Breast epithelium (tissue), 4 donors: ENCODE measurements around the gene TMEM208. TPM values are rescaled to one million over a fixed set of nuclear protein-coding genes. Genes with fewer than 3 reads are reported as not detected.

Source experiments
- DNase-seq, 2 donors: peaks; one replicate each; pipeline ENCODE4 v3.0.0-alpha.2; 2019; ENCODE audit warnings: low spot score in 2 of 2
- H3K27ac ChIP-seq, 2 donors: fragments of 200-600 bp; sonication (generic) in 1 of 2; one replicate each; pipeline ENCODE4 v1.5.1; 2016 to 2019; ENCODE audit warnings: mild to moderate bottlenecking in 1 of 2
- H3K27me3 ChIP-seq, 2 donors: fragments of 200-600 bp; sonication (generic) in 1 of 2; one replicate each; pipeline versions ENCODE4 v1.5.1 to v1.6.0; 2017 to 2019; ENCODE audit warnings: control low read depth in 1 of 2, mild to moderate bottlenecking in 1 of 2
- H3K36me3 ChIP-seq: fragments of 200-600 bp; one replicate; pipeline ENCODE4 v1.5.1; 2019
- H3K4me1 ChIP-seq, 2 donors: fragments of 200-600 bp; sonication (generic); one replicate each; pipeline ENCODE4 v1.5.1; 2016 to 2019; ENCODE audit warnings: control low read depth in 1 of 2
- H3K4me3 ChIP-seq, 3 donors: fragments of 200-600 bp; sonication (generic); 1 replicate in 2 of 3; 2 replicates in 1 of 3; pipeline ENCODE4 v1.5.1; 2016 to 2019; ENCODE audit warnings: mild to moderate bottlenecking in 3 of 3, moderate library complexity in 2 of 3
- H3K9me3 ChIP-seq, 2 donors: fragments of 200-600 bp; sonication (generic) in 1 of 2; one replicate each; pipeline ENCODE4 v1.5.1; 2016 to 2019; ENCODE audit warnings: control low read depth in 1 of 2
- CTCF ChIP-seq, 3 donors: fragments of 450-650 bp; IDR thresholded peaks; one replicate each; pipeline ENCODE4 v1.5.1; 2016 to 2017; ENCODE audit warnings: antibody characterized with exemption in 3 of 3, mild to moderate bottlenecking in 3 of 3, moderate library complexity in 3 of 3
- POLR2A ChIP-seq: fragments of 450-650 bp; IDR thresholded peaks from one replicate; pipeline ENCODE4 v1.6.1; 2016; ENCODE audit warnings: antibody characterized with exemption, mild to moderate bottlenecking, moderate library complexity
- POLR2AphosphoS5 ChIP-seq, 3 donors: sonication (generic); formaldehyde crosslinking; IDR thresholded peaks; one replicate each; pipeline ENCODE4 v1.6.1; 2017; ENCODE audit warnings: antibody characterized with exemption in 3 of 3
- intact Hi-C: fragments of 100-400 bp; cut with DNase I; formaldehyde crosslinking; loops from one replicate; pipeline ENCODE4 v1.15.1; 2023; ENCODE audit warnings: low total_unique reads
- total RNA-seq, 3 donors: library from RNA; depleted of rRNA; stranded (reverse); fragments of >200 nt; gene quantifications; one replicate each; pipeline ENCODE4 v1.1.0, GENCODE V29; 2016

Gene TMEM208
- total RNA-seq, 3 donors from 2014 or later, result 35.2 to 46.2 (median 44.2) TPM

- intact Hi-C loops, result no loop called here
- no peaks in the 10 kb centered on the region for H3K9me3 ChIP-seq
- TF ChIP-seq CTCF (IDR thresholded peaks at IDR 0.05), result no peak
- TF ChIP-seq POLR2A, result no peak
- TF ChIP-seq POLR2AphosphoS5 (IDR thresholded peaks at IDR 0.05), result no peak
- H3K36me3 ChIP-seq, result peaks cover 8% of the 10 kb centered on the region
- no peak overlapping the region for H3K27ac ChIP-seq
- no peaks in the 10 kb centered on the region for H3K4me1 ChIP-seq
- H3K27me3 ChIP-seq, result no peaks in the 10 kb centered on the region
- H3K4me3 ChIP-seq, result no peak overlapping the region
- no peak for DNase-seq
These were observed 20.6 kb upstream of the TMEM208 start for GRCh38 chr16:67206129-67206837.

- DNase-seq, result no peak
- no peaks in the 10 kb centered on the region for H3K27me3 ChIP-seq
- no peak overlapping the region for H3K27ac ChIP-seq
- H3K4me1 ChIP-seq, result no peaks in the 10 kb centered on the region
- intact Hi-C loops, result no loop called here
- H3K36me3 ChIP-seq, result peaks cover 8% of the 10 kb centered on the region
- TF ChIP-seq POLR2AphosphoS5 (IDR thresholded peaks at IDR 0.05), result no peak
- TF ChIP-seq CTCF (IDR thresholded peaks at IDR 0.05), result no peak
- no peak for TF ChIP-seq POLR2A
- no peak overlapping the region for H3K4me3 ChIP-seq
- no peaks in the 10 kb centered on the region for H3K9me3 ChIP-seq
These were observed 20.1 kb upstream of the TMEM208 start for GRCh38 chr16:67206838-67207248.

GRCh38 chr16:67207249-67208091, 19.5 kb upstream of the TMEM208 start:
- no peak overlapping the region for H3K27ac ChIP-seq
- no peaks in the 10 kb centered on the region for H3K4me1 ChIP-seq
- TF ChIP-seq POLR2A (no peak), CTCF (IDR thresholded peaks at IDR 0.05) (no peak), POLR2AphosphoS5 (IDR thresholded peaks at IDR 0.05) (no peak)
- H3K9me3 ChIP-seq, result no peaks in the 10 kb centered on the region
- H3K4me3 ChIP-seq, result no peak overlapping the region
- peaks cover 8% of the 10 kb centered on the region for H3K36me3 ChIP-seq
- no peak for DNase-seq
- H3K27me3 ChIP-seq, result no peaks in the 10 kb centered on the region
- intact Hi-C loops, result no loop called here

GRCh38 chr16:67208154-67208896, 18.6 kb upstream of the TMEM208 start:
- DNase-seq, result no peak
- H3K4me3 ChIP-seq, result no peak overlapping the region
- TF ChIP-seq POLR2A (no peak), CTCF (IDR thresholded peaks at IDR 0.05) (no peak)
- H3K36me3 ChIP-seq, result peaks cover 4% of the 10 kb centered on the region
- H3K9me3 ChIP-seq, result no peaks in the 10 kb centered on the region
- no peaks in the 10 kb centered on the region for H3K27me3 ChIP-seq
- H3K4me1 ChIP-seq, result no peaks in the 10 kb centered on the region
- no peak overlapping the region for H3K27ac ChIP-seq
- intact Hi-C loops, result no loop called here
